Measurements from ENCODE around the gene PPP4R3B. TPM values are rescaled to one million over a fixed set of nuclear protein-coding genes. Genes with fewer than 3 reads are reported as not detected.
A peak's percentile ranks its signal among the peaks of the same experiment; 100 is the strongest.
"Not testable (repeated sequence)": the region's sequence is repeated elsewhere in the genome, so short reads cannot be mapped to it uniquely, and the experiment has no call there.

The PPP4R3B gene
- total RNA-seq, 6 experiments from 2014 or later = 37.1 to 43.1 (median 39.8) TPM

- no peak for TF ChIP-seq CTCF (IDR thresholded peaks at IDR 0.05)
- H3K27ac Mint-ChIP-seq = no peak overlapping the region
- no peaks in the 10 kb centered on the region for H3K27me3 Mint-ChIP-seq (ENCODE audit: insufficient read depth)
- H3K4me1 Mint-ChIP-seq (ENCODE audit: low read depth) = peaks cover 12% of the 10 kb centered on the region
- no peaks in the 10 kb centered on the region for H3K9me3 Mint-ChIP-seq
- DNase-seq = peak; percentile 69
- H3K4me3 Mint-ChIP-seq = no peak overlapping the region
- H3K36me3 Mint-ChIP-seq (ENCODE audit: low read depth) = peaks cover 13% of the 10 kb centered on the region; the same call in 1 of the 2 replicates
These were observed 66.9 kb downstream of the PPP4R3B start for GRCh38 chr2:55550368-55551102.

- not testable (repeated sequence) for H3K9me3 Mint-ChIP-seq; H3K27ac Mint-ChIP-seq; DNase-seq; H3K27me3 Mint-ChIP-seq (ENCODE audit: insufficient read depth); H3K4me3 Mint-ChIP-seq
- Mint-ChIP-seq H3K4me1 (ENCODE audit: low read depth) (peaks cover 12% of the 10 kb centered on the region), H3K36me3 (ENCODE audit: low read depth) (peaks cover 21% of the 10 kb centered on the region)
These were observed 69.7 kb downstream of the PPP4R3B start for GRCh38 chr2:55547679-55548078.

GRCh38 chr2:55547001-55547400 lies 70.4 kb downstream of the PPP4R3B start:
- Mint-ChIP-seq H3K36me3 (ENCODE audit: low read depth) (peaks cover 21% of the 10 kb centered on the region), H3K27me3 (ENCODE audit: insufficient read depth) (no peaks in the 10 kb centered on the region; the same call in 1 of the 2 replicates), H3K4me1 (ENCODE audit: low read depth) (peaks cover 12% of the 10 kb centered on the region), H3K4me3 (no peak overlapping the region), H3K27ac (no peak overlapping the region), H3K9me3 (no peaks in the 10 kb centered on the region)
- no peak for TF ChIP-seq CTCF (IDR thresholded peaks at IDR 0.05)
- DNase-seq = no peak

GRCh38 chr2:55530539-55531081 lies 86.8 kb downstream of the PPP4R3B start:
- H3K4me3 Mint-ChIP-seq = no peak overlapping the region
- no peak overlapping the region for H3K27ac Mint-ChIP-seq
- H3K4me1 Mint-ChIP-seq (ENCODE audit: low read depth) = no peaks in the 10 kb centered on the region
- peaks cover 34% of the 10 kb centered on the region for H3K36me3 Mint-ChIP-seq (ENCODE audit: low read depth)
- no peaks in the 10 kb centered on the region; the same call in none of the 2 replicates for H3K27me3 Mint-ChIP-seq (ENCODE audit: insufficient read depth)
- no peak for DNase-seq
- no peaks in the 10 kb centered on the region for H3K9me3 Mint-ChIP-seq
- TF ChIP-seq CTCF (IDR thresholded peaks at IDR 0.05) = no peak

- Mint-ChIP-seq H3K4me3 (no peak overlapping the region), H3K4me1 (ENCODE audit: low read depth) (no peaks in the 10 kb centered on the region), H3K27ac (no peak overlapping the region), H3K27me3 (ENCODE audit: insufficient read depth) (no peaks in the 10 kb centered on the region; the same call in 1 of the 2 replicates), H3K9me3 (no peaks in the 10 kb centered on the region), H3K36me3 (ENCODE audit: low read depth) (peaks cover 23% of the 10 kb centered on the region)
- no peak for DNase-seq
- no peak for TF ChIP-seq CTCF (IDR thresholded peaks at IDR 0.05)
These were observed 91.2 kb downstream of the PPP4R3B start for GRCh38 chr2:55526174-55526573.

- Mint-ChIP-seq H3K4me1 (ENCODE audit: low read depth) (peaks cover 9% of the 10 kb centered on the region), H3K36me3 (ENCODE audit: low read depth) (peaks cover 12% of the 10 kb centered on the region), H3K4me3 (no peak overlapping the region), H3K27me3 (ENCODE audit: insufficient read depth) (no peaks in the 10 kb centered on the region), H3K27ac (no peak overlapping the region), H3K9me3 (no peaks in the 10 kb centered on the region)
- TF ChIP-seq CTCF (IDR thresholded peaks at IDR 0.05) = no peak
- DNase-seq = no peak
These were observed 92.5 kb downstream of the PPP4R3B start for GRCh38 chr2:55524884-55525437.

All from HFFc6 (cell line).